Ascending aorta (tissue), 2 donors: ENCODE measurements around the gene AOAH. TPM values are rescaled to one million over a fixed set of nuclear protein-coding genes. Genes with fewer than 3 reads are reported as not detected.

Experiments used
- DNase-seq, 2 donors: peaks; one replicate each; pipeline ENCODE4 v3.0.0-alpha.2; 2019; ENCODE audit warnings: low spot score in 2 of 2
- H3K27ac ChIP-seq, 2 donors: fragments of 200-600 bp; sonication (generic); one replicate each; pipeline ENCODE4 v1.5.1; 2016 to 2017; ENCODE audit warnings: mild to moderate bottlenecking in 1 of 2
- H3K27me3 ChIP-seq: fragments of 200-600 bp; sonication (generic); one replicate; pipeline ENCODE4 v1.5.1; 2017
- H3K36me3 ChIP-seq, 2 donors: fragments of 200-600 bp; sonication (generic); one replicate each; pipeline ENCODE4 v1.5.1; 2016
- H3K4me1 ChIP-seq, 2 donors: fragments of 200-600 bp; sonication (generic); one replicate each; pipeline ENCODE4 v1.5.1; 2016 to 2017; ENCODE audit warnings: mild to moderate bottlenecking in 1 of 2
- H3K4me3 ChIP-seq, 2 donors: fragments of 200-600 bp; sonication (generic); one replicate each; pipeline ENCODE4 v1.5.1; 2016 to 2017; ENCODE audit warnings: mild to moderate bottlenecking in 1 of 2
- H3K9me3 ChIP-seq, 2 donors: fragments of 200-600 bp; sonication (generic); one replicate each; pipeline ENCODE4 v1.5.1; 2016
- CTCF ChIP-seq, 3 experiments: fragments of 200-600 bp in 2 of 3; fragments of 450-650 bp in 1 of 3; sonication (generic) in 2 of 3; IDR thresholded peaks; one replicate each; pipeline ENCODE4 v1.5.1; 2016 to 2019; ENCODE audit warnings: antibody characterized with exemption in 3 of 3, mild to moderate bottlenecking in 1 of 3, moderate library complexity in 1 of 3
- intact Hi-C: fragments of 100-400 bp; cut with DNase I; formaldehyde crosslinking; loops from one replicate; pipeline ENCODE4 v1.15.1; 2023
- total RNA-seq: library from RNA; depleted of rRNA; stranded (reverse); fragments of >200 nt; gene quantifications from one replicate; pipeline ENCODE4 v1.1.0, GENCODE V29; 2016

AOAH gene
- total RNA-seq, 1 donor from 2014 or later = 0.75 TPM

GRCh38 chr7:36549029-36549428 is 175.3 kb downstream of the AOAH start:
- intact Hi-C loops = no loop called here

GRCh38 chr7:36547416-36547815 is 176.9 kb downstream of the AOAH start:
- no peaks in the 10 kb centered on the region for H3K27me3 ChIP-seq
- intact Hi-C loops = no loop called here
- no peak for TF ChIP-seq CTCF (IDR thresholded peaks at IDR 0.05)
- H3K4me1 ChIP-seq = no peaks in the 10 kb centered on the region
- DNase-seq = no peak
- H3K36me3 ChIP-seq = no peaks in the 10 kb centered on the region
- no peaks in the 10 kb centered on the region for H3K9me3 ChIP-seq
- no peak overlapping the region for H3K4me3 ChIP-seq
- H3K27ac ChIP-seq = no peak overlapping the region

More at GRCh38 chr7:36549029-36549428, 175.3 kb downstream of the AOAH start:
- H3K4me3 ChIP-seq = no peak overlapping the region
- H3K4me1 ChIP-seq = no peaks in the 10 kb centered on the region
- no peaks in the 10 kb centered on the region for H3K9me3 ChIP-seq
- H3K27me3 ChIP-seq = no peaks in the 10 kb centered on the region
- no peak for TF ChIP-seq CTCF (IDR thresholded peaks at IDR 0.05)
- no peak for DNase-seq
- no peaks in the 10 kb centered on the region for H3K36me3 ChIP-seq
- H3K27ac ChIP-seq = no peak overlapping the region

GRCh38 chr7:36546331-36546730 is 178.0 kb downstream of the AOAH start:
- intact Hi-C loops = no loop called here
- Histone ChIP-seq H3K4me1 (no peaks in the 10 kb centered on the region), H3K36me3 (no peaks in the 10 kb centered on the region), H3K27ac (no peak overlapping the region), H3K9me3 (no peaks in the 10 kb centered on the region), H3K27me3 (no peaks in the 10 kb centered on the region), H3K4me3 (no peak overlapping the region)
- TF ChIP-seq CTCF (IDR thresholded peaks at IDR 0.05) = no peak
- DNase-seq = no peak

- no peak for TF ChIP-seq CTCF (IDR thresholded peaks at IDR 0.05)
- H3K4me1 ChIP-seq = no peaks in the 10 kb centered on the region
These were observed 179.0 kb downstream of the AOAH start for GRCh38 chr7:36545291-36545690.

GRCh38 chr7:36538126-36538525 is 186.2 kb downstream of the AOAH start:
- DNase-seq = no peak
- no peak for TF ChIP-seq CTCF (IDR thresholded peaks at IDR 0.05)
- Histone ChIP-seq H3K4me1 (no peaks in the 10 kb centered on the region), H3K9me3 (no peaks in the 10 kb centered on the region), H3K27ac (no peak overlapping the region), H3K36me3 (no peaks in the 10 kb centered on the region), H3K4me3 (no peak overlapping the region), H3K27me3 (no peaks in the 10 kb centered on the region)
- intact Hi-C loops = no loop called here

More at GRCh38 chr7:36545291-36545690, 179.0 kb downstream of the AOAH start:
- no peaks in the 10 kb centered on the region for H3K36me3 ChIP-seq
- H3K9me3 ChIP-seq = no peaks in the 10 kb centered on the region
- DNase-seq = no peak
- H3K4me3 ChIP-seq = no peak overlapping the region
- intact Hi-C loops = no loop called here
- H3K27ac ChIP-seq = no peak overlapping the region
- H3K27me3 ChIP-seq = no peaks in the 10 kb centered on the region
